GM10266 (cell line): ENCODE measurements around the gene TNS3.

ENCODE experiments used
- DNase-seq: peaks from one replicate; pipeline ENCODE4 v3.0.0; 2012; ENCODE audit errors: extremely low spot score
- CTCF ChIP-seq: IDR thresholded peaks from 2 replicates; pipeline ENCODE4 v1.5.1; 2012; ENCODE audit warnings: mild to moderate bottlenecking, low read depth; ENCODE audit not compliant: control insufficient read depth, insufficient read depth; ENCODE audit errors: missing control alignments

TNS3 gene

DNA sequence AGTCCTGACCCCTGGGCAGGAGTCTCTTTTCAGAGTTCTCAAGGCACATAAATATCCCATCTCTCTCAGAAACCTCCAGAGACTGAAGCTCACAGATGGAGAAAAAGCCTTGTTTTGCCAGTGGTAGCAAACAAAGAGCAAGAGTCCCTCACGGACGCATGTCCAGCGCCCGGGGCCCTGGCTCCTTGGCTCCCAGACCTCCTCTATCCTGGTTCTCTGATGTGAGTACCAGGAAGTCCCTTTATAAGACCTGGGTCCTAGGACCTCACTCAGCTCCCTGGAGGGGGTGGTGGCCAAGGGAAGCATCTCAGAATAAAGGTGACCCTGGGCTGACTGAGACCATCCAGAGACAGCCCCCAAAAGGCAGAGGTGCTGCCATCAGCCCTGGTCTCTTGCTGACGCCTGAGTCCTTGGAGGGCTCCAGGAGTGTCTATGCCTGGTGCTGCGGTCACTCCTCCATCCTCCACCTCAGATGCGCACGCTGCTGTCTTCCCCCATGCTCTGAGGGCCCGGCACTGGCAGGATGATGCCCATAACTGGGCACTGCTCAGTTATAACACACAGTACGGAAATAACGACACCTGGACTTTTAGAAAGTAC, 221.5 kb downstream of the TNS3 start:
- TF ChIP-seq CTCF, result no peak
- DNase-seq, result no peak

DNA sequence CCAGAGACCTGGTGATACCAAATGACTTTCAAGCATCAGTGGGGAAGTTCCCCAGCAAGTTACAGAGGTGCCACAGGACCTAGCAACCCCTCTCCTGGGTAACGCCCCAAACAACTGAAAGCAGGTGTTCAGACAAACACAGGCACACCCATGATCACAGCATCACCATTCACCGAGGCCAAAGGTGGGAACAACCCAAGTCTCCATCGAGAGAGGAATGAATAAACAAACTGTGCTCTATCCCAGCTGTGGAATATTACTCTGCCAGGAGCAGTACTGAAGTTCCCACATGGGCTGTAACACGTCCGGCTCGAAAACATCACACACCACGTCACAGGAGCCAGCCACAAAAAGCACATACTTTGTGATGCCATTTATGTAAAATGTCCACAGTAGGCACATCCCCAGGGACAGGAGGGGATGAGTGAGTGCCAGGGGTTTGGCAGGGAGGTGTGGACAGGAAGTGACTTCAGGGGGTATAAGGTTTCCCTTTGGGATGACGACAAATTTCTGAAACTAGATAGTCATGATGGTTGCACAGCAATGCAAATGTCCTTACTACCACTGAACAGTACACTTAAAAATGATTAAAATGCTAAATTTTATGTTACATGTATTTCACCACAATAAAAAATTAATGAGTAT, 222.8 kb downstream of the TNS3 start:
- TF ChIP-seq CTCF, result no peak
- no peak for DNase-seq

GRCh38 chr7:47358357-47358756, 223.6 kb downstream of the TNS3 start:
- DNase-seq, result no peak
- no peak for TF ChIP-seq CTCF

DNA sequence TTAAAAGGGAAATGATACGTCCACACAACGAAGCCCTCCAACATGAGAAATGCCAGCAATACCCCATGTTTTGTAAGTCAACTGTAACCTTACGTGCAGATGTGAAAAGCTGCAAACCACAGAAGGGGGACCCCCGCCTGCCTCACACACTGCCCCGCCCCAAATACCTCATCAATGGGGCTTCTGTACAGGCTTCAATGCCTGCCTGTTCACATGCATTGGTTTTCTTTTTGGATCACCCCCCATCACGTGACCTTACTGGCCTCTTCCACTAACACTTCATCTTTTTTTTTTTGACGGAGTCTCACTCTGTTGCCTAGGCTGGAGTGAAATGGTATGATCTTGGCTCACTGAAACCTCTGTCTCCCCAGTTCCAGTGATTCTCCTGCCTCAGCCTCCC, 224.0 kb downstream of the TNS3 start:
- TF ChIP-seq CTCF, result no peak
- no peak for DNase-seq

DNA sequence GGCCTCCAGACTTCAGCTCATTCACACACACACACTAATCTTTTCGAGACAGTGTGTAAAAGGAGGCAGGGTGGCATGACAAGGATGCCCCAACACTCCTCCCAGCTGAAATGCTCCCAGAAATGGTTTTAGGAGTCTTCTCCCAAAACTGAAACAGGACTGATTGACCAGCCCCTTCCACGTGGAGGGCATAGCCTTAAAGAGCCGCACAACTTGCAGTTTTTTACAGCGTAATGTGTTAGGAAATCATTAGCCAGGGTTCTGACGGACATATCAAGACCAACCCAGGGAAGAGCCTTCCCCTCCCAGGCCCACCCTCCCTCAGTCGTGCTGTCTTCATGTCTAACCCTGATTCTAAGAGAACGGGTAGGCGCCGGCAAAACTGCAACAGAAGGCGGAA, 224.6 kb downstream of the TNS3 start:
- DNase-seq, result no peak
- TF ChIP-seq CTCF, result no peak

DNA sequence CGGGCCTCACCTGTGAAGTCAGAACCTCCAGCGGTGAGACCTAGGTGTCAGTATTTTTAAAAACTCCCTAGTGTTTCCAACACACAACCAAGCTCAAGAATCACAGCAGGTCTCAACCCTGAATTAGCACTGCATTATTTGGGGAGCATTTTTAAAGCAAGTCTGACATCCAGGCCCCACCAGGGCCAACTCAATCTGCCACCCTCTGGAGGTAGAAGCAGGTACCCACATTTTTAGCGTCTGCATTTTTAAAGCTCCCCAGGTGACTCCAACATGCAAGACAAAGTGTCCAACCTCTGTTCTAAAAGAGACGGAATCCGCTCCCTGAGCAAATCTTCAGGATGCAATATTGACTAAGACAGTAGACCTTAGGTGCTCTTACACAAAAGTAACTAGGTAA, 225.7 kb downstream of the TNS3 start:
- TF ChIP-seq CTCF, result no peak
- DNase-seq, result no peak

DNA sequence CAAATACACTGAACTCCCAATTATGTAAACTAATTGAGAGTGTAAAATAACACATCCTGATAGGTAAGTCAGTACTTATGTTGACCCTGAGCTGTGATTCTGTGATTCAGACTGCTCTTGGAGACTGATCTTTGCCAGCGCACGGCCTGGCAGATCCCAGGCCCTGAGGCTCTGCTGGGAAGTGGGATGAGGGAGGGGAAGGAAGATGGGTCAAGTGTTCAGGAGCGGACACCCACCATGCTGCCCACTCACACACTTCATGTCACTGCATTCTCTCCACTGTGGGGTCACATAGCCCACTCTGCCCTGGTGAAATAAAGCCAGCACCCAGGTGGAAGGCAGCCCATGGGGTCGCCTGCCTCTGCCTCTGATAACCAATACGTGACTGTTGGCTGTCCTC, 226.2 kb downstream of the TNS3 start:
- TF ChIP-seq CTCF, result no peak
- no peak for DNase-seq
